ENCODE results near the gene HTR1E.
"Not testable (repeated sequence)": the region's sequence is repeated elsewhere in the genome, so short reads cannot be mapped to it uniquely, and the experiment has no call there.

Gene HTR1E, protein sequence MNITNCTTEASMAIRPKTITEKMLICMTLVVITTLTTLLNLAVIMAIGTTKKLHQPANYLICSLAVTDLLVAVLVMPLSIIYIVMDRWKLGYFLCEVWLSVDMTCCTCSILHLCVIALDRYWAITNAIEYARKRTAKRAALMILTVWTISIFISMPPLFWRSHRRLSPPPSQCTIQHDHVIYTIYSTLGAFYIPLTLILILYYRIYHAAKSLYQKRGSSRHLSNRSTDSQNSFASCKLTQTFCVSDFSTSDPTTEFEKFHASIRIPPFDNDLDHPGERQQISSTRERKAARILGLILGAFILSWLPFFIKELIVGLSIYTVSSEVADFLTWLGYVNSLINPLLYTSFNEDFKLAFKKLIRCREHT

DNA sequence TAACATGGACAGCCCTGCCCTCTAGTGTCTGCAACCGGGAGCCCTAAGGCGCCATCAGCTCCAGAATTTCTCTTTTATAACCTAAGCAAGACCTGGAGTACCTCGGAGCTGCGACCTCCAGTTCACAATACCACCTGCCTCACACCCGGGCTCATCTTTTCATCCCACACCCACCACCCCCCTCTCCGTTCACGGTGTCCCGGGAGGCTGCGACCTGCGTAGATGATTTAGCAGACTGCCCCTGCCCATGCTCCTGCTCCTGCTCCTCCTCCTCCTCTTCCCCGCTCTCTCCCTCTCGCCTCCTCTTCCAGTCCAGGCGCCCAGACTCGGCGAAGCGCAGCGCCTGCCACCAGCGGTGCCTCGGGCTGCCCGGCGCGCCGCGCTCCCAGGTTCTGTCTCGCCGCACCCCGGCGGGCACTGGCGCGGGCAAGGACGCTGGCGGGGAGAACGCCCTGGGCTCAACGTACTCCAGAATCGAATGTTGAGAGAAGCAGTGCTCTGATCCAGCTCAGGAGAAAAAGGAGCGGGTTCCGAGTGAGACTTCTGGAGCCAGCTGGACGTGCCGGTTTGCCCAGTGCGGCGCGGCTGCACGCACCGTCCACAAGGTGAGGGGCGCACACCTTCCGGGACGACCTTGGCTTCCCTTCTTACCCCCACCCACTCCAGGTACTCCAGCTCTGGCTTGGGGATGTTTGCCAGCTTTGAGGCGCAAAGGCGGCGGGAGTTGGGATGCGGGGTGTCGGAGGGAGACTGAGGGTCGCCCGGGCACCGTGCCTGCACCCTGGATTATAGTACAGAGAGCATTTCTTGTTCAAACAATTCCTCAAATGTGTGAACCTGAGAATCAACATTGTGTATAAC, at the start of gene HTR1E:
Gene HTR1E (plus strand): TSS at position 310 of the 861 bp plus-strand sequence. CDS start 77,807 bp downstream, outside the sequence.
- in situ Hi-C loops (cut with HindIII; ENCODE audit: low pct_unique_long_range_greater_than_20kb, low sequenced_read_pairs) = no loop called here
- no peak for TF ChIP-seq JUND (IDR thresholded peaks at IDR 0.05; ENCODE audit: low read depth)
- peak; percentile 52 to 61 for DNase-seq (ENCODE audit: low read depth in 1 of 2, low spot score in 1 of 2)

DNA sequence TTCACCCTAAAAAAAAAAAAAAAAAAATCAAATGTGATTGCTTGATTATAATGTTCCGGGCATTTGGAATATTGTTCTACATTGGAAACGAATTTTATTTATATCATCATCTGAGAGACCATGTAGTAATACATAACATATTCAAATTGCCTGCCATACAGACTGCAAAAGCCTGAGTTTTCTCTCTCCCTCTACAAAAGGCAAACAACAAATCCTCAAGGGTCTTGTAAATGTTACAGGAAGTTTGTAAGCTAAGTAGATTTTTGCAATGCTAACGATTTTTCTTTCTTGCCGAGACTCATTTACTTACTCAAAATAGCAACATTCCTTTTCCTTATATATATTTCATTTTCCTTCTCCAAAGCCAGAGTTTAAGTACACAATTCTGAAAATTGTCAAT, 49.0 kb upstream of the HTR1E start:
- in situ Hi-C loops (cut with HindIII; ENCODE audit: low pct_unique_long_range_greater_than_20kb, low sequenced_read_pairs) = no loop called here
- DNase-seq (ENCODE audit: low read depth in 1 of 2, low spot score in 1 of 2) = no peak
- TF ChIP-seq JUND (IDR thresholded peaks at IDR 0.05; ENCODE audit: low read depth) = no peak

DNA sequence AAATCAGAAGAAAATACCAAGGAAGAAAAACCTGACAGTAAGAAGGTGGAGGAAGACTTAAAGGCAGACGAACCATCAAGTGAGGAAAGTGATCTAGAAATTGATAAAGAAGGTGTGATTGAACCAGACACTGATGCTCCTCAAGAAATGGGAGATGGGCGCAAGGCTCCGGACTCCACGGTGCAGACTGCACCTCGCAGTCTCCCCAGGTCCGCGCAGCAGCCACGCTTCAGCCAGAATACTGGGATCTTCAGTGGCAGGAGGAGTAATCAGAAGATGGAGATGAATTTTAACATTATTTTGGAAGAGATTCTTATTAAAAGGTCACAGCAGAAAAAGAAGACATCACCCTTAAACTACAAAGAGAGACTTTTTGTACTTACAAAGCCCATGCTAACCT, 40.1 kb upstream of the HTR1E start:
- DNase-seq (ENCODE audit: low read depth in 1 of 2, low spot score in 1 of 2); in situ Hi-C loops (cut with HindIII; ENCODE audit: low pct_unique_long_range_greater_than_20kb, low sequenced_read_pairs): not testable (repeated sequence)

DNA sequence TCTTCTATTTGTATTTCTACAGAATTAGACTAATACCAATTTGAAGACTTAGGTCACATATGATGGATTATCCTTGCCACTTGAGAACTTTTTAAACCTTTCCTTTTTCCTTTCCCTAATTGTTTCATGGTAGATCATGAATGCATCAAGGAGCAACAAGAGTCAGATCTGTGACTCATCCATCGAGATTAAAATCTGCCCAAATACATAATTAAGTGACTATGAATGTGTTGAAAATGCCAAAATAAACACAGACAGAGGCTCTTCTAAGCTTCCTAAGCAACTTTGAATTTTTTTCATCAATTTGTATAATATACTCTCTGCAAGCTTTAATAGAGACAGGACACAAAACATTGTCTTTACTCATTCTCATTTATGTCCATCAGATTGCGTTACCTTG, 23.5 kb upstream of the HTR1E start:
- TF ChIP-seq JUND (IDR thresholded peaks at IDR 0.05; ENCODE audit: low read depth) = no peak
- no peak for DNase-seq (ENCODE audit: low read depth in 1 of 2, low spot score in 1 of 2)
- in situ Hi-C loops (cut with HindIII; ENCODE audit: low pct_unique_long_range_greater_than_20kb, low sequenced_read_pairs) = no loop called here

DNA sequence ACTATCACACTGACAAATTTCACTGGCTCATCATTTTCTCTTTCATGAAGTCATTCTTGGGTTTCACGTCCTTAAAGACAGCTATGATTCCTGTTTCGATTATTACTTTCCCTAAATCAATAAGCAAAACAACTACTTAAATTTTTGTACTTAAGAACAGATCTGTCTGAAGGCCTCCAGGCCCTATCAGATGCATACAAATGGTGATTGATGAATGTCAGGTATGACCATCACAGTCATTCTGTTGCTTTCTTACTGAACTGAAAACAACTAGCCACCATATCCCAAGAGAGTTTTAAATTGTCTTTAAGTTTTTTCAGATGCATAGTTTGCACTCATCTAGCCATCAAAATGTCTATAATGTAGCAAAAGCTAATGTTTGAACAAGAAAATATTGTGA, 20.9 kb upstream of the HTR1E start:
- DNase-seq (ENCODE audit: low read depth in 1 of 2, low spot score in 1 of 2) = no peak
- in situ Hi-C loops (cut with HindIII; ENCODE audit: low pct_unique_long_range_greater_than_20kb, low sequenced_read_pairs) = no loop called here
- TF ChIP-seq JUND (IDR thresholded peaks at IDR 0.05; ENCODE audit: low read depth) = no peak

DNA sequence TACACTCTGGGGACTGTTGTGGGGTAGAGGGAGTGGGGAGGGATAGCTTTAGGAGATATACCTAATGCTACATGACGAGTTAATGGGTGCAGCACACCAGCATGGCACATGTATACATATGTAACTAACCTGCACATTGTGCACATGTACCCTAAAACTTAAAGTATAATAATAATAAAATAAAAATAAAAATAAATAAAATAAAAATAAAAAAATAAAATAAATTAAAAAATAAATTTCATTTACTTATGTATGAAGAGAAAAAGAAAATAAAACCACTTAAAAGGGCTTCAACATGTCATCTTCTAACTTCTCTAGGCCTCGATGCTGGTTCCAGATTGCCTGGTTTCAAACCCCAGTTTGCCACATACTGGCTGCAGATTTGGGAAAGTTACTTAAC, 10.2 kb upstream of the HTR1E start:
- DNase-seq (ENCODE audit: low read depth in 1 of 2, low spot score in 1 of 2); in situ Hi-C loops (cut with HindIII; ENCODE audit: low pct_unique_long_range_greater_than_20kb, low sequenced_read_pairs): not testable (repeated sequence)

DNA sequence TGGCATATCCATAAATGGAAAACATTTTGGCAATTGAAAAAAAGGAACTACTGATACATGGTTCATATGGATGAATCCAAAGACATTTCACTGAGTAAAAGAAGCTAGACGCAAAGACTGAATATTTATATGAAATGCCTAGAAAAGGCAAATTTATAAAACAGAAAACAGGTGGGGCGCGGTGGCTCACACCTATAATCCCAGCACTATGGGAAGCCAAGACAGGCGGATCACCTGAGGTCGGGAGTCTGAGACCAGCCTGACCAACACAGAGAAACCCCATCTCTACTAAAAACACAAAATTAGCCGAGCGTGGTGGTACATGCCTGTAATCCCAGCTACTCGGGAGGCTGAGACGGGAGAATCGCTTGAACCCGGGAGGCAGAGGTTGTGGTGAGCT, 9.5 kb upstream of the HTR1E start:
- in situ Hi-C loops (cut with HindIII; ENCODE audit: low pct_unique_long_range_greater_than_20kb, low sequenced_read_pairs); DNase-seq (ENCODE audit: low read depth in 1 of 2, low spot score in 1 of 2): not testable (repeated sequence)

DNA sequence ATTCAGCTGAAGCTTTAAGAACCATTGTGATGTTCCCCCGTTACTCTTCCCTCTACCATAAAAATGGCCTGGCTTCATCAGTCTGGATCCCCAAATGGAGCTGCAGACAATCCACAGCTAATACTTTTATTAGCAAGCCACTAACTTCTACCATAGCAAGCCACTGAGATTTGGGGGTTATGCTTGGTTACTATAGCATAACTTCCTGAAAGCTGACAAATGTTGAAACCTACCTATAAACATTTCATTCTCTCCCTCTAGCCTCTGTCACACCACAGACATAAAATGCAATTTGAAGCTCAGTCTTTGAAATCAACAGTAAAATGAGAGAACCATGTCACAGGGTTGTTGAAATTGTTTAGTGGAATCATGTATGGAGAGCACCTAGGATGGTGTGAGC, 3.0 kb upstream of the HTR1E start:
- no peak for DNase-seq (ENCODE audit: low read depth in 1 of 2, low spot score in 1 of 2)
- in situ Hi-C loops (cut with HindIII; ENCODE audit: low pct_unique_long_range_greater_than_20kb, low sequenced_read_pairs) = no loop called here
- TF ChIP-seq JUND (IDR thresholded peaks at IDR 0.05; ENCODE audit: low read depth) = no peak

DNA sequence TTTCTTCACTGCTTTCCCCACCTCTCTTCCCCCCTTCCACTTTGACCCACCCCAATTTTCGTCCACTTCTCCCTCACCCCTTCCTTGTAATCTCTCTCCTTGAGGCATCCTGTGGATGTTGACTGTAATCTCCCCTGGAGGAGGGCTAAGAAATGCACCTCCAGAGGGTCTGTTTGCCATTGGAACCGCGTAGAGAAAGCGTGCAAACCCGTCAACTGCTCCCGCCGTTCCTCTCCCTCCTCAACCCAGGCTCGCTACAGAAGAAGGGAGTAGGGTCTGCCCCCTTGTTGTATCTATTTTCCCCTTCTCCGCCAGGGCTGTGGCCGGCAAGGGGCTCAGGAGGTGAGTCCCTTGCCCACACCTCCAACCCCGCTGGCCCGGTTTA, 502 bp upstream of the HTR1E start:
- TF ChIP-seq JUND (IDR thresholded peaks at IDR 0.05; ENCODE audit: low read depth) = no peak
- no peak for DNase-seq (ENCODE audit: low read depth in 1 of 2, low spot score in 1 of 2)
- in situ Hi-C loops (cut with HindIII; ENCODE audit: low pct_unique_long_range_greater_than_20kb, low sequenced_read_pairs) = no loop called here

DNA sequence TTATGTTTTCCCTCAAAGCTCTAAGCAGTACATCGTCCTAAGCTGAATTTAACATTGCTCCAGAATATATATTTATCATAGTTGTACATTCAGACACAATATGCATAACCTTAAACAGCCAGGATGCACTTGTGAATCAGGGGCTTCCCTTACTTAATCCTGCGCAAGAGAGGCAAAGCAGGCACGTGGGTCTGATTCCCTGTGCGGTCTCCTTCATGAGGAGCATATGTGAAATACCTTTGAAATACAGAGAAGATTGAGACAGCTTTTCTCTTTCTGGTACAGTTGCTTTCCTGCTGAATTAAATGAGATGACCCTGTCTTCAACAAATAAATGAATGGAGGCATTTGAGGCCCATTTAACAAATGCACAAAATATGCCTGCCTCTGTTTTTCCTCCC, 1.5 kb downstream of the HTR1E start:
- no peak for DNase-seq (ENCODE audit: low read depth in 1 of 2, low spot score in 1 of 2)
- no peak for TF ChIP-seq JUND (IDR thresholded peaks at IDR 0.05; ENCODE audit: low read depth)
- in situ Hi-C loops (cut with HindIII; ENCODE audit: low pct_unique_long_range_greater_than_20kb, low sequenced_read_pairs) = no loop called here

DNA sequence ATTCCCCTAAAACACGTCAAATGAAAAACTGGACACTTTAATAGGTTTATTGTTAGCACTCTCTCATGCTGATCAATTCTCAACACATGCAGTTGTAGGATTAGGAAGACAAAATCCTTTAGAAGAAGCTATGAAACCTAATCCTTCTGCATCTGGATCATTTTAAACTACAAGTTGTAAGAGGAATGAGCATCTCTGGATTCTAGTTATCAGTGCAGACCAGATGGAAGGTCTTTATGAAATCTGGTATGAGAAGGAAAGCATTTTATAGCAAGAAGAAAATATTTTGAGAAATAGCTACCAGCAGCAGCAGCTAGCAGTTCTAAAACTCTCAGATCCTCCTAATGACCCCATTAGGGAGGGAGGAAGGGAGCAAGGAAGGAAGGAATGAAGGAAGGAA, 4.1 kb downstream of the HTR1E start:
- no peak for DNase-seq (ENCODE audit: low read depth in 1 of 2, low spot score in 1 of 2)
- in situ Hi-C loops (cut with HindIII; ENCODE audit: low pct_unique_long_range_greater_than_20kb, low sequenced_read_pairs) = no loop called here
- no peak for TF ChIP-seq JUND (IDR thresholded peaks at IDR 0.05; ENCODE audit: low read depth)

DNA sequence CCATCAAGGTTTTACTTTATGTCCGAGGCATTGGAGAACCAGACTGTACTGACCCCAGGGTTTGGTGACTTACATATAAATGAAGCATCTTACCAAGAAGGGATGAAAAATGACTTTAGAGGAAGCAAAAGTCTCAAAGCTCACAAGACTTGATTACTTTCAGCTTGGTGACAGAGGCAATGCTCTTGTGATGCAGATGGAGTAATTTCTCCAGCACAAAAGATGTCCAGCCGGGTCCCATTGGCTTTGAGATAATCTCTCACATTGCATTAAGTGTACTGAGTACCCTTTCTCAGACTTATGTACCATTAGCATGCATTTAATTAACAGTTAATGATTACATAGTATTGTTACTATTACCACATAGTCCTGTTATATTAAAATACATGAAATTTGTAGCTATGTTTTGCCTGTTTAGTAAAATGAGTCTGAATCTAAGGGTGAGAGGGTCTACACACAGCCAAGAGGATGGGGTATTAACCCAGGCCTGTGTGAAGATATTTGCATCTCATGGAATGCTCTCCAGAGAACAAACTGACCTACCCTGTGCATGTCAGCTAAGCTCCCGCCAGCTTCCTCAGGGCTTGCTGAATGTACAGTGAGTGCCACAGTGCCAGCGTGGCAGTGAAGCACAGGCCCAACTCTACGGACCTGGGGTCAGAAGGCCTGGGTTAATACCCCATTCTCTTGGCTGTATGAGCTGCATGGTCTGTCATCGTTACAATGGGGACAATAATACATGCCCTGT, 5.6 kb downstream of the HTR1E start:
- DNase-seq (ENCODE audit: low read depth in 1 of 2, low spot score in 1 of 2) = no peak
- in situ Hi-C loops (cut with HindIII; ENCODE audit: low pct_unique_long_range_greater_than_20kb, low sequenced_read_pairs) = no loop called here
- TF ChIP-seq JUND (IDR thresholded peaks at IDR 0.05; ENCODE audit: low read depth) = no peak
